ENCODE data around the gene ZNF502.

ZNF502 gene

GRCh38 chr3:44678480-44679116 lies 33.9 kb upstream of the ZNF502 start:
- Mint-ChIP-seq H3K4me3 (no peak overlapping the region), H3K27ac (no peak overlapping the region), H3K36me3 (ENCODE audit: low read depth) (peaks cover 44% of the 10 kb centered on the region), H3K4me1 (no peaks in the 10 kb centered on the region), H3K9me3 (peaks cover 66% of the 10 kb centered on the region), H3K27me3 (ENCODE audit: low read depth, poor library complexity) (peaks cover 3% of the 10 kb centered on the region)
- no peak for DNase-seq
- TF ChIP-seq CTCF (IDR thresholded peaks at IDR 0.05) = no peak

DNA sequence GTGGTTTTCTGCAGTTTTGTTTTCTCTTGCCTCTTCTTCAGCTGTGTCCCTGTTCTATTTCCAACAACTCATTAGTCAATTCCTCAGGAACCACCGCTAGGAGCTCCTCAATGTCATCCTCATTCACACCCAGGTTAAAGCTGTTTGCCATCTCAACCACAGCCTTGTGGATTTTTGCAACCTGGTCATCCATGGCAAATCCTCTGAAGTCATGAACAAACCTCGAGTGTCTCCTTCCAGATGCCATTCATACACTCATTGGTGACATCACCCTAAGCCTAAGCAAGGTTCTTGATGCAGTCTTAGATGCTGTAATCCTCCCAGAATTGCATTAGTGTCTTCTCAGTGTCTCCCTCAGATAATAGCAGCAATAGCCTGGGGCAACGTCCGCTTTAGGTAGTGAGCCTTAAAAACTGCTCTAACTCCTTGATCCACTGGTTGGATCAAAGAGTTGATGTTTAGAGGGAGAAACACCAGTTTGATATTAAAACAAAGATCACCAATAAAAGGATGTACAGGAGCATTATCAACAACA lies 31.5 kb upstream of the ZNF502 start:
- TF ChIP-seq CTCF (IDR thresholded peaks at IDR 0.05) = no peak
- no peak overlapping the region for H3K4me3 Mint-ChIP-seq
- H3K9me3 Mint-ChIP-seq = peaks cover 74% of the 10 kb centered on the region
- peaks cover 9% of the 10 kb centered on the region for H3K27me3 Mint-ChIP-seq (ENCODE audit: low read depth, poor library complexity)
- peaks cover 56% of the 10 kb centered on the region for H3K36me3 Mint-ChIP-seq (ENCODE audit: low read depth)
- peaks cover 6% of the 10 kb centered on the region for H3K4me1 Mint-ChIP-seq
- DNase-seq = no peak
- no peak overlapping the region for H3K27ac Mint-ChIP-seq

- no peak overlapping the region for H3K27ac Mint-ChIP-seq
- H3K9me3 Mint-ChIP-seq = peaks cover 76% of the 10 kb centered on the region
- DNase-seq = no peak
- peaks cover 56% of the 10 kb centered on the region for H3K36me3 Mint-ChIP-seq (ENCODE audit: low read depth)
- no peak for TF ChIP-seq CTCF (IDR thresholded peaks at IDR 0.05)
- H3K4me1 Mint-ChIP-seq = peaks cover 6% of the 10 kb centered on the region
- no peak overlapping the region for H3K4me3 Mint-ChIP-seq
- peaks cover 18% of the 10 kb centered on the region for H3K27me3 Mint-ChIP-seq (ENCODE audit: low read depth, poor library complexity)
Observed at GRCh38 chr3:44682182-44682896, 30.1 kb upstream of the ZNF502 start.

GRCh38 chr3:44685128-44685800 lies 27.2 kb upstream of the ZNF502 start:
- Mint-ChIP-seq H3K9me3 (peaks cover 87% of the 10 kb centered on the region), H3K36me3 (ENCODE audit: low read depth) (peaks cover 51% of the 10 kb centered on the region), H3K4me3 (peak overlapping the region; percentile 91), H3K27ac (no peak overlapping the region), H3K27me3 (ENCODE audit: low read depth, poor library complexity) (peaks cover 27% of the 10 kb centered on the region), H3K4me1 (peaks cover 6% of the 10 kb centered on the region)
- peak; percentile 59 for DNase-seq
- no peak for TF ChIP-seq CTCF (IDR thresholded peaks at IDR 0.05)

- peaks cover 76% of the 10 kb centered on the region for H3K9me3 Mint-ChIP-seq
- peaks cover 6% of the 10 kb centered on the region for H3K4me1 Mint-ChIP-seq
- no peak overlapping the region for H3K4me3 Mint-ChIP-seq
- H3K27ac Mint-ChIP-seq = no peak overlapping the region
- no peak for DNase-seq
- H3K27me3 Mint-ChIP-seq (ENCODE audit: low read depth, poor library complexity) = peaks cover 45% of the 10 kb centered on the region
- no peak for TF ChIP-seq CTCF (IDR thresholded peaks at IDR 0.05)
- peaks cover 28% of the 10 kb centered on the region for H3K36me3 Mint-ChIP-seq (ENCODE audit: low read depth)
Observed at GRCh38 chr3:44687898-44688297, 24.6 kb upstream of the ZNF502 start.

All from nephron progenitor cell (in vitro differentiated cells).